ENCODE data around the gene MSRB1. TPM values are rescaled to one million over a fixed set of nuclear protein-coding genes. Genes with fewer than 3 reads are reported as not detected.

Gene MSRB1
- total RNA-seq, 4 donors from 2014 or later, result 13.9 to 56.5 (median 29.3) TPM

DNA sequence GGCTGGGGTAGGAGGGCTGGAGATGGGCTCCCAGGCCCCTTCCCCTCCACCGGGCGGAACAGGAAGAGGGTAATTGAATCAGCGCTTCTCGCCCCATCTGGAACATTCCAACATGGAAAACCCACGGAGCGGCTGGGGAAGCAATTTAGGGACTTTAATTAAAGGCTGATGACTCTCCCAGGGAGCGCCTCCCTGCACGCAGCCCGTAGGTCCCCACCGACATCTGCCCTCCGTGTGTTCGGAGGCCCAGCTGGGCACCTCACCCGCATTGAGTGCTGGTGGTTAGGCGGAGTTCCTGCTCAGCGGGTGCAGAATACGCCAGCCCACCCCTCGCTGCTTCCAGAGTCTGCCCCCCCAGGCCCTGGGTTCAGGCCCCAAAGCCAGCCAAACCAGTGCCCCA, 34.8 kb downstream of the MSRB1 start:
- peaks cover 37% of the 10 kb centered on the region for H3K27me3 ChIP-seq

DNA sequence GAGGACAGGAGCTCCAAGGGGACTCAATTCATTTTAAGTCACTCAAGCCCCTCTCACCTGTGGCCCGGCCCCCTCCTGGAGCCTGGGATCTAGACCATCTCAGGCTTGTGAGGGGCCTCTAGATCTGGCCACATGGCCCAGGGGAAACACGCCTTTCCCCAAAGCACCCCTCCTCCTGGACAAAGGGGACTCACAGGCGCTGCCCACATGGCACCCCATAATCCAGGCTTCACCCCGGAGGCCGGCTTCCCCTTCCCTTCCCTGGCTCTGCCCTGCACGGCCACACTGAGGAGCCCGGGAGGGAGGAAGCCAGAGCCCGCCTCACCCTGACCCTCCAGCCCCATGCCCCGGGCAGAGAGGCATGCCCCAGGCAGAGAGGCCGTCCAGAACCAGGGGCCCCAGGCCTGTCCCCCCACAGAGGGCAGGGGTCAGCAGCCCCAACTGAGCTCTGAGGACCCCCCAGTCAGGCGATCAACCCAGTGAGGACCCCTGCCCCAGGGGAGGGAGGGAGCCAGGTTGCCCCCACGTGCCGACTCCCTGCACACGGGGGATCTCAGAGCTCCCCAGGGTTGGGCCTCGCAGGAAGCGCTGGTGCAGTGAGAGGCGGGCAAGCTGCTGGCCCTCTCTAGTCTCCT, 35.7 kb downstream of the MSRB1 start:
- peaks cover 0 to 11% (median 8%) of the 10 kb centered on the region in 4 donors for H3K4me1 ChIP-seq
- in situ Hi-C loops (cut with MboI; ENCODE audit: low pct_ligation_motif_present in 1 of 4, low pct_unique_long_range_greater_than_20kb in 1 of 4, low sequenced_read_pairs in 3 of 4) (no loop called here), intact Hi-C loops (cut with DNase I; ENCODE audit: low total_unique reads) (no loop called here)
- H3K36me3 ChIP-seq, result no peaks in the 10 kb centered on the region
- 78% methylated on average over 11 of the region's 17 CpGs; no CpG with 5 or more reads in 1 of the 2 donors for WGBS, 2 donors (ENCODE audit: low coverage in 1 of 2)
- no peak overlapping the region for H3K27ac ChIP-seq
- H3K9me3 ChIP-seq, result no peaks in the 10 kb centered on the region
- TF ChIP-seq POLR2A (IDR thresholded peaks at IDR 0.05) (no peak), EP300 (IDR thresholded peaks at IDR 0.05; ENCODE audit: low read depth) (no peak), POLR2AphosphoS5 (IDR thresholded peaks at IDR 0.05) (no peak)
- TF ChIP-seq, protein P1, sequence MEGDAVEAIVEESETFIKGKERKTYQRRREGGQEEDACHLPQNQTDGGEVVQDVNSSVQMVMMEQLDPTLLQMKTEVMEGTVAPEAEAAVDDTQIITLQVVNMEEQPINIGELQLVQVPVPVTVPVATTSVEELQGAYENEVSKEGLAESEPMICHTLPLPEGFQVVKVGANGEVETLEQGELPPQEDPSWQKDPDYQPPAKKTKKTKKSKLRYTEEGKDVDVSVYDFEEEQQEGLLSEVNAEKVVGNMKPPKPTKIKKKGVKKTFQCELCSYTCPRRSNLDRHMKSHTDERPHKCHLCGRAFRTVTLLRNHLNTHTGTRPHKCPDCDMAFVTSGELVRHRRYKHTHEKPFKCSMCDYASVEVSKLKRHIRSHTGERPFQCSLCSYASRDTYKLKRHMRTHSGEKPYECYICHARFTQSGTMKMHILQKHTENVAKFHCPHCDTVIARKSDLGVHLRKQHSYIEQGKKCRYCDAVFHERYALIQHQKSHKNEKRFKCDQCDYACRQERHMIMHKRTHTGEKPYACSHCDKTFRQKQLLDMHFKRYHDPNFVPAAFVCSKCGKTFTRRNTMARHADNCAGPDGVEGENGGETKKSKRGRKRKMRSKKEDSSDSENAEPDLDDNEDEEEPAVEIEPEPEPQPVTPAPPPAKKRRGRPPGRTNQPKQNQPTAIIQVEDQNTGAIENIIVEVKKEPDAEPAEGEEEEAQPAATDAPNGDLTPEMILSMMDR (IDR thresholded peaks at IDR 0.05), result no peak
- no peak overlapping the region for H3K4me3 ChIP-seq
- peaks cover 37% of the 10 kb centered on the region for H3K27me3 ChIP-seq
- no peak for DNase-seq

More for the DNA sequence above, 34.8 kb downstream of the MSRB1 start:
- Histone ChIP-seq H3K27ac (no peak overlapping the region), H3K36me3 (no peaks in the 10 kb centered on the region), H3K9me3 (no peaks in the 10 kb centered on the region), H3K4me3 (no peak overlapping the region), H3K4me1 (peaks cover 0 to 19% (median 13%) of the 10 kb centered on the region in 4 donors)
- TF ChIP-seq POLR2AphosphoS5 (IDR thresholded peaks at IDR 0.05), result no peak
- TF ChIP-seq EP300 (IDR thresholded peaks at IDR 0.05; ENCODE audit: low read depth), result no peak
- TF ChIP-seq, protein P1 (IDR thresholded peaks at IDR 0.05), result no peak
- TF ChIP-seq POLR2A (IDR thresholded peaks at IDR 0.05), result no peak
- in situ Hi-C loops (cut with MboI; ENCODE audit: low pct_ligation_motif_present in 1 of 4, low pct_unique_long_range_greater_than_20kb in 1 of 4, low sequenced_read_pairs in 3 of 4) (no loop called here), intact Hi-C loops (cut with DNase I; ENCODE audit: low total_unique reads) (no loop called here)
- DNase-seq, result no peak
- 74% methylated on average over 17 of the region's 17 CpGs; no CpG with 5 or more reads in 1 of the 2 donors for WGBS, 2 donors (ENCODE audit: low coverage in 1 of 2)

DNA sequence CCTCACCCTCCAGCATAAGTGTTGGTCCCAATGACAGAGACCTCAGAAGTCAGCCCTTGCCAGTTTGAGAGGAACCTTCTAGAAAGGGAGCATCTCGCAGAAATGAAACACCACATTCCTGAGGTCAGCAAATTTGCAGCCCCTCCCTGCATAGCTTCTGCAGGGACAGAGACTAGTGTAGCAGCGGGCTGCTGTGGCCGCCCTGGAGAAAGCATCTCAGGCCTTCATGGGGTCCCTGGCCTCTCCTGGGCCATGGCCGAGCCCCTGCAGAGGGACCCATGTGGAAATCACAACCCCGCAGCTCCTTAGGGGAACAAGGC, 36.2 kb downstream of the MSRB1 start:
- intact Hi-C loops (cut with DNase I; ENCODE audit: low total_unique reads), result no loop called here
- Histone ChIP-seq H3K36me3 (no peaks in the 10 kb centered on the region), H3K27me3 (peaks cover 37% of the 10 kb centered on the region), H3K4me1 (peaks cover 0 to 8% (median 3%) of the 10 kb centered on the region in 4 donors), H3K27ac (no peak overlapping the region), H3K4me3 (no peak overlapping the region), H3K9me3 (no peaks in the 10 kb centered on the region)
- in situ Hi-C loops (cut with MboI; ENCODE audit: low pct_ligation_motif_present in 1 of 4, low pct_unique_long_range_greater_than_20kb in 1 of 4, low sequenced_read_pairs in 3 of 4), result no loop called here
- TF ChIP-seq EP300 (IDR thresholded peaks at IDR 0.05; ENCODE audit: low read depth) (no peak), POLR2A (IDR thresholded peaks at IDR 0.05) (no peak), POLR2AphosphoS5 (IDR thresholded peaks at IDR 0.05) (no peak)
- TF ChIP-seq, protein P1 (IDR thresholded peaks at IDR 0.05), result no peak
- WGBS, 2 donors (ENCODE audit: low coverage in 1 of 2), result 80 to 86% methylated on average over 2 to 5 of the region's 5 CpGs
- DNase-seq, result no peak

DNA sequence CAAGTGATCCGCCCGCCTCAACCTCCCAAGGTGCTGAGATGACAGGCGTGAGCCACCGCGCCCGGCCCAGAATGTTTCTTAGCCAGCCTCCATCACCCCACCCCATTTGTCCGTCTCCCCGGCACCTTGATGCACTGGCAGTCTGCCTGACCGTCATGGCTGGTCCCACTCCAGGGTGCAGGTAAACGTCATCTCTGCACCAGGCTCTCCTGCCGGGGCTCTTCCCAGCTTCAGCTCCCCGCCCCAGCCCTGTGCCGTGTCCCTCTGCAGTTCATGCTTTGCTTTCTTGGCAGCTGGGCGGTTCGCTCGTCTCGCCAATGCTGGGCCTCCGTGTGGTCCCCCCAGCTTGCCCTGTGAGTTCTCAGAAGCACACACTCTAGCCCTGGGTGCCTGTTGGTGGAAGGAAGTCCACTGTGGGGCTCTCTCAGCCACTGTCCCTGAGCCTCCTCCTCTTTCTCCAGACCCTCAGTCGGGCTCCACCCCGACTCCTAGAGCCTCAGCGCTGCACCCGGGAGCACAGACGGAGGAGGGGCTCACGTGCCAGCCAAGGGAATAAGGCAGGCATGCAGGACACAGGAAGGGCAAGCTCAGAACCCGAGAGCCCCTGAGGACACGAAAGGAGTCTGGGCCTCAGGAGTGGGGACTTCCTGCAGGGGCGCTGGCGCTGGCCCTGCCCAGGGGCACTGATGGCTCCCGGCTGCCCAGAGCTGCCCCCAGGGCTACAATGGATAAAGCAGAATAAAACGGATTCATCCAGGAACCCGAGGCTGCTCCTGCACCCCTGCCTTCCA, 36.7 kb downstream of the MSRB1 start:
- H3K4me1 ChIP-seq, result peaks cover 0 to 8% (median 3%) of the 10 kb centered on the region in 4 donors
- no peak overlapping the region for H3K4me3 ChIP-seq
- no peaks in the 10 kb centered on the region for H3K9me3 ChIP-seq
- peaks cover 37% of the 10 kb centered on the region for H3K27me3 ChIP-seq
- 48% methylated on average over 31 of the region's 31 CpGs; no CpG with 5 or more reads in 1 of the 2 donors for WGBS, 2 donors (ENCODE audit: low coverage in 1 of 2)
- no peak for TF ChIP-seq POLR2A (IDR thresholded peaks at IDR 0.05)
- TF ChIP-seq EP300 (IDR thresholded peaks at IDR 0.05; ENCODE audit: low read depth), result no peak
- no peak for TF ChIP-seq POLR2AphosphoS5 (IDR thresholded peaks at IDR 0.05)
- intact Hi-C loops (cut with DNase I; ENCODE audit: low total_unique reads) (no loop called here), in situ Hi-C loops (cut with MboI; ENCODE audit: low pct_ligation_motif_present in 1 of 4, low pct_unique_long_range_greater_than_20kb in 1 of 4, low sequenced_read_pairs in 3 of 4) (no loop called here)
- no peak overlapping the region for H3K27ac ChIP-seq
- H3K36me3 ChIP-seq, result no peaks in the 10 kb centered on the region
- no peak for DNase-seq
